Measurements from ENCODE around the gene TLE4. TPM values are rescaled to one million over a fixed set of nuclear protein-coding genes. Genes with fewer than 3 reads are reported as not detected.

The TLE4 gene
- polyA plus RNA-seq, 2 of the 4 experiments (the other 2 are of a cell fraction) = 14.3 to 23.1 TPM

DNA sequence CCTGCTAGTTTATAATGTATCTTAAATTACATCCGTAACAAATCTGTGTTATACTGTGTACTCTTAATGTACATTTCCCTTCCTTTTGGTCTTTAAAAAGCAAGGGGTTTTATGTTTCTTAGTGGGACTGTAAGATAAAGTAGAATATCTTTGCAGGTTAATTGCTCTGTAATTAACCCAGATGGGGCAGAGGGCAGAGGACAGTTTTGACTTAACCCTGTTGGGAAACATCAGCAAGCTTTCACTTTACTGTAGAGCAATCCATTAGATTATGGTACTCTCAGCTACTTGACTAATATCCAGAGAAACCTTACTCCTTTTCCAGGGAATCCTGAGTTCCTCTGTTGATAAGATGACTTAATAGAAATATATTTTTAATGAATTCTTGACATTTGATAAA is 74.3 kb downstream of the TLE4 start:
- H3K9me3 ChIP-seq = no peaks in the 10 kb centered on the region
- TF ChIP-seq HOXB13 (CRISPR knock-in tag; IDR thresholded peaks at IDR 0.05; ENCODE audit: low read depth) (no peak), CHD4 (IDR thresholded peaks at IDR 0.05; ENCODE audit: borderline replicate concordance) (no peak), POLR2AphosphoS2 (conservative IDR thresholded peaks at IDR 0.05; ENCODE audit: low read length) (no peak), POLR2A (IDR thresholded peaks at IDR 0.05; ENCODE audit: low read length) (no peak), HDAC2 (IDR thresholded peaks at IDR 0.05) (no peak), HEYL (CRISPR knock-in tag; IDR thresholded peaks at IDR 0.05) (no peak), KDM1A (IDR thresholded peaks at IDR 0.05; ENCODE audit: low read depth) (no peak), BHLHE40 (IDR thresholded peaks at IDR 0.05; ENCODE audit: low read depth, low read length) (no peak)
- TF ChIP-seq, protein P1, sequence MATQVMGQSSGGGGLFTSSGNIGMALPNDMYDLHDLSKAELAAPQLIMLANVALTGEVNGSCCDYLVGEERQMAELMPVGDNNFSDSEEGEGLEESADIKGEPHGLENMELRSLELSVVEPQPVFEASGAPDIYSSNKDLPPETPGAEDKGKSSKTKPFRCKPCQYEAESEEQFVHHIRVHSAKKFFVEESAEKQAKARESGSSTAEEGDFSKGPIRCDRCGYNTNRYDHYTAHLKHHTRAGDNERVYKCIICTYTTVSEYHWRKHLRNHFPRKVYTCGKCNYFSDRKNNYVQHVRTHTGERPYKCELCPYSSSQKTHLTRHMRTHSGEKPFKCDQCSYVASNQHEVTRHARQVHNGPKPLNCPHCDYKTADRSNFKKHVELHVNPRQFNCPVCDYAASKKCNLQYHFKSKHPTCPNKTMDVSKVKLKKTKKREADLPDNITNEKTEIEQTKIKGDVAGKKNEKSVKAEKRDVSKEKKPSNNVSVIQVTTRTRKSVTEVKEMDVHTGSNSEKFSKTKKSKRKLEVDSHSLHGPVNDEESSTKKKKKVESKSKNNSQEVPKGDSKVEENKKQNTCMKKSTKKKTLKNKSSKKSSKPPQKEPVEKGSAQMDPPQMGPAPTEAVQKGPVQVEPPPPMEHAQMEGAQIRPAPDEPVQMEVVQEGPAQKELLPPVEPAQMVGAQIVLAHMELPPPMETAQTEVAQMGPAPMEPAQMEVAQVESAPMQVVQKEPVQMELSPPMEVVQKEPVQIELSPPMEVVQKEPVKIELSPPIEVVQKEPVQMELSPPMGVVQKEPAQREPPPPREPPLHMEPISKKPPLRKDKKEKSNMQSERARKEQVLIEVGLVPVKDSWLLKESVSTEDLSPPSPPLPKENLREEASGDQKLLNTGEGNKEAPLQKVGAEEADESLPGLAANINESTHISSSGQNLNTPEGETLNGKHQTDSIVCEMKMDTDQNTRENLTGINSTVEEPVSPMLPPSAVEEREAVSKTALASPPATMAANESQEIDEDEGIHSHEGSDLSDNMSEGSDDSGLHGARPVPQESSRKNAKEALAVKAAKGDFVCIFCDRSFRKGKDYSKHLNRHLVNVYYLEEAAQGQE (IDR thresholded peaks at IDR 0.05) = no peak
- TF ChIP-seq, protein P2, sequence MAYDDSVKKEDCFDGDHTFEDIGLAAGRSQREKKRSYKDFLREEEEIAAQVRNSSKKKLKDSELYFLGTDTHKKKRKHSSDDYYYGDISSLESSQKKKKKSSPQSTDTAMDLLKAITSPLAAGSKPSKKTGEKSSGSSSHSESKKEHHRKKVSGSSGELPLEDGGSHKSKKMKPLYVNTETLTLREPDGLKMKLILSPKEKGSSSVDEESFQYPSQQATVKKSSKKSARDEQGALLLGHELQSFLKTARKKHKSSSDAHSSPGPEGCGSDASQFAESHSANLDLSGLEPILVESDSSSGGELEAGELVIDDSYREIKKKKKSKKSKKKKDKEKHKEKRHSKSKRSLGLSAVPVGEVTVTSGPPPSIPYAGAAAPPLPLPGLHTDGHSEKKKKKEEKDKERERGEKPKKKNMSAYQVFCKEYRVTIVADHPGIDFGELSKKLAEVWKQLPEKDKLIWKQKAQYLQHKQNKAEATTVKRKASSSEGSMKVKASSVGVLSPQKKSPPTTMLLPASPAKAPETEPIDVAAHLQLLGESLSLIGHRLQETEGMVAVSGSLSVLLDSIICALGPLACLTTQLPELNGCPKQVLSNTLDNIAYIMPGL (CRISPR knock-in tag; IDR thresholded peaks at IDR 0.05; ENCODE audit: borderline replicate concordance) = no peak
- no peak overlapping the region for H3K27ac ChIP-seq
- ATAC-seq = no peak
- DNase-seq (ENCODE audit: low read depth in 1 of 2, low spot score in 1 of 2) = no peak
- FAIRE-seq = no peak
- no peaks in the 10 kb centered on the region for H3K4me1 ChIP-seq
- CTCF ChIA-PET = no interaction called here
- WGBS (ENCODE audit: missing lambda C conversion rate) = 95% methylated on average over 1 of the region's 1 CpG
- H3K4me2 ChIP-seq = no peak overlapping the region
- no peak overlapping the region for H3K4me3 ChIP-seq
- POLR2A ChIA-PET = no interaction called here

DNA sequence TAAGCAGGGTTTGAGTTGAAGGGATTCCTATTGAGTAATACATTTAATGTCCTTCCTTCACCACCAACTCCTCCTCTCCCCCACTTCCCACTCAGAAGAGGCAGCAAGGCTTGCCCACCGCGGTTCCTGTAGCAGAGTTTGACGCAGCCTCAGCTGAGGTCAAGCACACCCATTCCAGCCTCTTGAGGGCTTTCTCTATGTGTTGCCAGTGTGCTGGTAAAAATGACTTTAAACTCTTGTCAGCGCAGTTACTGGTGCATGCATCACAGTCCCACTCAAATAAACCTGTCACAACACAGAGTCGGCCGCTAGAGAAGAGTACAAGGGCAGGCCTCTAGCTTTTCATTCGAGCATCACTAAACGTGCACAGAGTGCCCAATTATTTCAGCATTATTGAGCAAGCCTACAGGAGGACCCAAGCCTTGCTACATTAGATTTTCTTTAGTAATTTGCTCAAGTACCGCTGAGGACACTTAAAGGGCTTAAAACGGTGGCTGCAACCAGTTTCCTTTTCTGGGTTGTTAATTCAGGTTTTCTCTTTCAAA is 79.6 kb downstream of the TLE4 start:
- Histone ChIP-seq H3K4me3 (no peak overlapping the region), H3K27ac (no peak overlapping the region), H3K4me2 (no peak overlapping the region), H3K4me1 (peaks cover 5% of the 10 kb centered on the region; the same call in 2 of the 3 replicates), H3K9me3 (no peaks in the 10 kb centered on the region)
- CTCF ChIA-PET = no interaction called here
- no peak for ATAC-seq
- POLR2A ChIA-PET = no interaction called here
- FAIRE-seq = no peak
- no peak for TF ChIP-seq NFE2L2 (conservative IDR thresholded peaks at IDR 0.05; ENCODE audit: low read length)
- no peak for TF ChIP-seq HOXB13 (CRISPR knock-in tag; IDR thresholded peaks at IDR 0.05; ENCODE audit: low read depth)
- TF ChIP-seq ZSCAN20 (CRISPR knock-in tag; IDR thresholded peaks at IDR 0.05) = no peak
- TF ChIP-seq, protein P3, sequence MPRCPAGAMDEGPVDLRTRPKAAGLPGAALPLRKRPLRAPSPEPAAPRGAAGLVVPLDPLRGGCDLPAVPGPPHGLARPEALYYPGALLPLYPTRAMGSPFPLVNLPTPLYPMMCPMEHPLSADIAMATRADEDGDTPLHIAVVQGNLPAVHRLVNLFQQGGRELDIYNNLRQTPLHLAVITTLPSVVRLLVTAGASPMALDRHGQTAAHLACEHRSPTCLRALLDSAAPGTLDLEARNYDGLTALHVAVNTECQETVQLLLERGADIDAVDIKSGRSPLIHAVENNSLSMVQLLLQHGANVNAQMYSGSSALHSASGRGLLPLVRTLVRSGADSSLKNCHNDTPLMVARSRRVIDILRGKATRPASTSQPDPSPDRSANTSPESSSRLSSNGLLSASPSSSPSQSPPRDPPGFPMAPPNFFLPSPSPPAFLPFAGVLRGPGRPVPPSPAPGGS (IDR thresholded peaks at IDR 0.05) = no peak
- TF ChIP-seq HDAC2 (IDR thresholded peaks at IDR 0.05) = no peak
- TF ChIP-seq NPAS2 (CRISPR knock-in tag; IDR thresholded peaks at IDR 0.05; ENCODE audit: borderline replicate concordance) = no peak
- no peak for TF ChIP-seq TP53 (CRISPR knock-in tag; IDR thresholded peaks at IDR 0.05)
- no peak for TF ChIP-seq SREBF2 (IDR thresholded peaks at IDR 0.05)
- TF ChIP-seq FOSB (CRISPR knock-in tag; IDR thresholded peaks at IDR 0.05) = no peak
- TF ChIP-seq, protein P4, sequence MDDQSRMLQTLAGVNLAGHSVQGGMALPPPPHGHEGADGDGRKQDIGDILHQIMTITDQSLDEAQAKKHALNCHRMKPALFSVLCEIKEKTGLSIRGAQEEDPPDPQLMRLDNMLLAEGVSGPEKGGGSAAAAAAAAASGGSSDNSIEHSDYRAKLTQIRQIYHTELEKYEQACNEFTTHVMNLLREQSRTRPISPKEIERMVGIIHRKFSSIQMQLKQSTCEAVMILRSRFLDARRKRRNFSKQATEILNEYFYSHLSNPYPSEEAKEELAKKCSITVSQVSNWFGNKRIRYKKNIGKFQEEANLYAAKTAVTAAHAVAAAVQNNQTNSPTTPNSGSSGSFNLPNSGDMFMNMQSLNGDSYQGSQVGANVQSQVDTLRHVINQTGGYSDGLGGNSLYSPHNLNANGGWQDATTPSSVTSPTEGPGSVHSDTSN (IDR thresholded peaks at IDR 0.05) = no peak
- no peak for TF ChIP-seq CBX8 (IDR thresholded peaks at IDR 0.05)
- TF ChIP-seq, protein P5, sequence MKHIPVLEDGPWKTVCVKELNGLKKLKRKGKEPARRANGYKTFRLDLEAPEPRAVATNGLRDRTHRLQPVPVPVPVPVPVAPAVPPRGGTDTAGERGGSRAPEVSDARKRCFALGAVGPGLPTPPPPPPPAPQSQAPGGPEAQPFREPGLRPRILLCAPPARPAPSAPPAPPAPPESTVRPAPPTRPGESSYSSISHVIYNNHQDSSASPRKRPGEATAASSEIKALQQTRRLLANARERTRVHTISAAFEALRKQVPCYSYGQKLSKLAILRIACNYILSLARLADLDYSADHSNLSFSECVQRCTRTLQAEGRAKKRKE (CRISPR knock-in tag; IDR thresholded peaks at IDR 0.05; ENCODE audit: low read depth) = no peak
- TF ChIP-seq, protein P6, sequence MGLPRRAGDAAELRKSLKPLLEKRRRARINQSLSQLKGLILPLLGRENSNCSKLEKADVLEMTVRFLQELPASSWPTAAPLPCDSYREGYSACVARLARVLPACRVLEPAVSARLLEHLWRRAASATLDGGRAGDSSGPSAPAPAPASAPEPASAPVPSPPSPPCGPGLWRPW (IDR thresholded peaks at IDR 0.05) = no peak
- TF ChIP-seq CHD2 (IDR thresholded peaks at IDR 0.05; ENCODE audit: low read length, partially characterized antibody) = no peak
- no peak for TF ChIP-seq MAZ (IDR thresholded peaks at IDR 0.05; ENCODE audit: borderline replicate concordance, low read depth, low read length)
- TF ChIP-seq RARB (CRISPR knock-in tag; IDR thresholded peaks at IDR 0.05) = no peak
- TF ChIP-seq CHD4 (IDR thresholded peaks at IDR 0.05; ENCODE audit: borderline replicate concordance) = no peak
- 95% methylated on average over 10 of the region's 10 CpGs for WGBS (ENCODE audit: missing lambda C conversion rate)
- no peak for DNase-seq (ENCODE audit: low read depth in 1 of 2, low spot score in 1 of 2)

Data from A549 (cell line).